Smooth muscle cell (in vitro differentiated cells): ENCODE measurements around the gene NCOA1. TPM values are rescaled to one million over a fixed set of nuclear protein-coding genes. Genes with fewer than 3 reads are reported as not detected.
"Not testable (repeated sequence)": the region's sequence is repeated elsewhere in the genome, so short reads cannot be mapped to it uniquely, and the experiment has no call there.

Experiments used
- DNase-seq: peaks from one replicate; lab custom pipeline; 2025; ENCODE audit not compliant: unreplicated experiment; lab: John Stamatoyannopoulos, UW
- H2AFZ ChIP-seq: fragments of 200-600 bp; sonication (generic); 2 replicates; pipeline ENCODE4 v1.6.0; 2016; ENCODE audit warnings: antibody characterized with exemption, low read depth, mild to moderate bottlenecking
- H3F3A ChIP-seq: fragments of 200-600 bp; sonication (generic); 2 replicates; pipeline ENCODE4 v1.6.0; 2017; ENCODE audit warnings: antibody characterized with exemption, low read depth
- H3K27ac ChIP-seq: fragments of 200-600 bp; sonication (generic); 2 replicates; pipeline ENCODE4 v1.5.1; 2016; ENCODE audit warnings: low read depth, mild to moderate bottlenecking
- H3K27me3 ChIP-seq: fragments of 200-600 bp; sonication (generic); 2 replicates; pipeline ENCODE4 v1.6.1; 2016; ENCODE audit warnings: low read depth, mild to moderate bottlenecking
- H3K36me3 ChIP-seq: fragments of 200-600 bp; sonication (generic); 2 replicates; pipeline ENCODE4 v1.5.1; 2016; ENCODE audit warnings: low read depth
- H3K4me1 ChIP-seq: fragments of 200-600 bp; sonication (generic); 2 replicates; pipeline ENCODE4 v1.5.1; 2016; ENCODE audit warnings: low read depth
- H3K4me2 ChIP-seq: fragments of 200-600 bp; sonication (generic); 2 replicates; pipeline ENCODE4 v1.6.0; 2016; ENCODE audit warnings: mild to moderate bottlenecking
- H3K4me3 ChIP-seq: fragments of 200-600 bp; sonication (generic); 2 replicates; pipeline ENCODE4 v1.5.1; 2016; ENCODE audit warnings: mild to moderate bottlenecking
- H3K79me2 ChIP-seq: fragments of 200-600 bp; sonication (generic); 2 replicates; pipeline ENCODE4 v1.6.0; 2016; ENCODE audit warnings: low read depth, mild to moderate bottlenecking
- H3K9ac ChIP-seq: fragments of 200-600 bp; sonication (generic); 2 replicates; pipeline ENCODE4 v1.6.0; 2016; ENCODE audit warnings: low read depth
- H3K9me3 ChIP-seq: fragments of 200-600 bp; sonication (generic); replicated peaks from 2 replicates; pipeline ENCODE4 v1.5.1; 2016; ENCODE audit warnings: low read depth
- H4K20me1 ChIP-seq: fragments of 200-600 bp; sonication (generic); 2 replicates; pipeline ENCODE4 v1.6.0; 2016; ENCODE audit warnings: low read depth
- CTCF ChIP-seq: fragments of 200-600 bp; sonication (generic); IDR thresholded peaks from 2 replicates; pipeline ENCODE4 v1.5.1; 2017; ENCODE audit warnings: borderline replicate concordance, mild to moderate bottlenecking, antibody characterized with exemption; ENCODE audit not compliant: insufficient read depth, poor library complexity, severe bottlenecking
- WGBS: methylation state at CpG from one replicate; pipeline ENCODE4 v1.1.7; 2016; ENCODE audit warnings: low lambda C conversion rate; 5-methylcytosine and 5-hydroxymethylcytosine counted together
- polyA plus RNA-seq: library from polyadenylated mRNA; unstranded; fragments of >200 nt; fragmentation: Nextera tagmentation; extraction: Ambion mirVana; gene quantifications from 2 replicates; pipeline ENCODE4 v1.2.1, GENCODE V29; 2016
- total RNA-seq: library from RNA; depleted of rRNA; stranded (reverse); fragments of >200 nt; gene quantifications from 2 replicates; pipeline ENCODE4 v1.2.3, GENCODE V29; 2014

The NCOA1 gene
- total and polyA plus RNA-seq, 2 experiments from 2014 or later = 8.5 to 21.0 TPM

GRCh38 chr2:24792874-24793760 is 302.1 kb downstream of the NCOA1 start, which contains the start of the genes CENPO and PTRHD1:
Gene CENPO, plus strand, starts transcription at chr2:24793425. Its CDS starts 495 bp downstream, at chr2:24793920.
Gene PTRHD1, minus strand, starts transcription at chr2:24793391. Its CDS starts 14 bp downstream, at chr2:24793377.
- Histone ChIP-seq H3K9ac (peak within 1 kb of the TSS; percentile 95), H3K4me3 (peak within 1 kb of the TSS; percentile 82), H3K27ac (peak within 1 kb of the TSS; percentile 96), H3K4me1 (peaks cover 20% of the 10 kb centered on the region), H4K20me1 (no peaks in the 10 kb centered on the region), H3K4me2 (peak within 1 kb of the TSS; percentile 91), H2AFZ (peak within 1 kb of the TSS; percentile 93), H3K36me3 (no peaks in the 10 kb centered on the region), H3F3A (peaks cover 4% of the 10 kb centered on the region), H3K27me3 (no peaks in the 10 kb centered on the region), H3K9me3 (no peaks in the 10 kb centered on the region), H3K79me2 (peaks cover 44% of the 10 kb centered on the region)
- WGBS = under 1% methylated on average over 70 of the region's 74 CpGs
- peak; percentile 48 for TF ChIP-seq CTCF
- peak; percentile 99 for DNase-seq

- no peaks in the 10 kb centered on the region for H3K27me3 ChIP-seq
- no peaks in the 10 kb centered on the region for H3K9me3 ChIP-seq
- peak overlapping the region; percentile 91 for H3K4me2 ChIP-seq
- WGBS = under 1% methylated on average over 14 of the region's 14 CpGs
- no peaks in the 10 kb centered on the region for H4K20me1 ChIP-seq
- H3K4me1 ChIP-seq = peaks cover 20% of the 10 kb centered on the region
- H3K79me2 ChIP-seq = peaks cover 52% of the 10 kb centered on the region
- H3K36me3 ChIP-seq = no peaks in the 10 kb centered on the region
- H3K27ac ChIP-seq = peak overlapping the region; percentile 36
- no peak for TF ChIP-seq CTCF
- no peak for DNase-seq
- H3K9ac ChIP-seq = peak overlapping the region; percentile 95
- H2AFZ ChIP-seq = peak overlapping the region; percentile 93
- peak overlapping the region; percentile 82 for H3K4me3 ChIP-seq
- H3F3A ChIP-seq = peaks cover 4% of the 10 kb centered on the region
These were observed 302.8 kb downstream of the NCOA1 start for GRCh38 chr2:24793761-24794435.

- no peaks in the 10 kb centered on the region for H3F3A ChIP-seq
- peaks cover 68% of the 10 kb centered on the region for H3K79me2 ChIP-seq
- H3K4me3 ChIP-seq = no peak overlapping the region
- H3K4me1 ChIP-seq = peaks cover 13% of the 10 kb centered on the region
- H3K4me2 ChIP-seq = no peak overlapping the region
- no peak overlapping the region for H2AFZ ChIP-seq
- 98% methylated on average over 2 of the region's 2 CpGs for WGBS
- H3K9me3 ChIP-seq = no peaks in the 10 kb centered on the region
- H4K20me1 ChIP-seq = no peaks in the 10 kb centered on the region
- no peak overlapping the region for H3K9ac ChIP-seq
- no peak overlapping the region for H3K27ac ChIP-seq
- TF ChIP-seq CTCF = no peak
- H3K36me3 ChIP-seq = peaks cover 6% of the 10 kb centered on the region
- no peaks in the 10 kb centered on the region for H3K27me3 ChIP-seq
- DNase-seq = no peak
These were observed 306.6 kb downstream of the NCOA1 start for GRCh38 chr2:24797644-24798043.

- H3K4me2 ChIP-seq, H3K36me3 ChIP-seq, H3K27ac ChIP-seq, H3K9ac ChIP-seq, H3F3A ChIP-seq, DNase-seq, H3K9me3 ChIP-seq, H4K20me1 ChIP-seq, H2AFZ ChIP-seq, H3K4me3 ChIP-seq, H3K4me1 ChIP-seq, H3K27me3 ChIP-seq: not testable (repeated sequence)
- peaks cover 54% of the 10 kb centered on the region for H3K79me2 ChIP-seq
- 78% methylated on average over 5 of the region's 5 CpGs for WGBS
These were observed 309.4 kb downstream of the NCOA1 start for GRCh38 chr2:24800487-24800886.

GRCh38 chr2:24805811-24806660 is 315.0 kb downstream of the NCOA1 start:
- not testable (repeated sequence) for H3F3A ChIP-seq, DNase-seq, H3K36me3 ChIP-seq, H3K4me1 ChIP-seq, H3K27me3 ChIP-seq, H3K9me3 ChIP-seq, H4K20me1 ChIP-seq, H3K4me2 ChIP-seq, H3K9ac ChIP-seq, H3K27ac ChIP-seq, H2AFZ ChIP-seq, H3K4me3 ChIP-seq
- over 99% methylated on average over 24 of the region's 25 CpGs for WGBS
- peaks cover 55% of the 10 kb centered on the region for H3K79me2 ChIP-seq
